Middle frontal gyrus (tissue), 1 donor: ENCODE data around the gene AOX1.
"Not testable (repeated sequence)": the region's sequence is repeated elsewhere in the genome, so short reads cannot be mapped to it uniquely, and the experiment has no call there.

Experiments
- DNase-seq: peaks from one replicate; pipeline ENCODE4 v3.0.0-alpha.2; 2015; ENCODE audit warnings: low spot score; ENCODE audit errors: extremely low spot score

Gene AOX1

DNA sequence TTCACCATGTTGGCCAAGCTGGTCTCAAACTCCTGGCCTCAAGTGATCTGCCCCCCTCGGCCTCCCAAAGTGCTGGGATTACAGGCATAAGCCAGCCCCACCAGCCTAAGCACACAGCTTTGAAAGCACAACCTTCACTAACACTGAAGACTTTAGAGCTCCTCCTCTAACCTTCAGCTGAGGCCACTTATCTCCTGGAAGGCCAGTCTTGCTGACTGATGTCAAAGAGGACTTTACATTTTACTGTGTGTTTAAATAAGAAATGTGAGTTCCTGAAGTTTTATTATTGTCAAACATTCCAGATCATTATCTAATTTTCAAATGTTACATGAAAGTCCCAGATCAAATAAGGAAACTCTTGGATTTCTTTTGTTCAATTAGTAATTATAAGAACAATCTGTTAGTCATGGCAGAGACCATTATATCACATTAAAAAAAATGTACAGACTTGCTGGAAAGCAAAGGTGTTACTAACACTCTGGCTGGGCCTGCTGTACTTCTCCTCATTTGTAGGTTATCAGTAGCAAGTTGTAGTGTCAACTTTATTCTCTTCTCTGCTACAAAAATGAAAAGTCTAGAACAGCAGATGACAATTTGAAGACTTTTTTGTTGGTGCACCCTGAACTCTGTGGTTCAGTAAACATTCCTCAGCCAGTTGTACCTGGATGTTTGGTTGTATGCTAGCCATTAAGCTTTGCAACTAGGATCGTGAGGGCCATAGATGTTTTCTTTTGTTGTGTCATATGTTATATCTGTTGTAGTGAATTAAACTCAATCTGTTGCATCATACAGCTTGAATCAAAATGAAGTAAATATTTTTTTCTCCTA, 80.0 kb downstream of the AOX1 start:
- no peak for DNase-seq

DNA sequence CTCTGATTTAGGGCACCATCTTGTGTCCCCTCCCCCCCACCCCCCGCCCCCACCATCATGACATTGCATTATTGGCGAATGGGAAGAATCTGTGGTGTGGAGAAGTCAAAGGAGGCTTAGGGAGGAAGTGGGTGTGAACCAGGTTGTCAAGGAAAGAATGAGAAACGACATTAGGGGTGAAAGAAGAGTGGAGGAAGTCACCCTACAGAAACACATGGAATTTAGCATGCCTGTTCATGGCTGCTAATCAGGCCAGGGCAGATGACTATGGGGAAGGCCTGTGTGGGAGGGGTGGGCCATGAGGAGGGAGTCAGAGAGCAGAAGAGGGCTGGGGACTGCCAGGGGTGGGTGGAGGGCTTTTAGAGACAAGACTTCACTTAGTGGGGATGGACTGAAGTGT, 81.6 kb downstream of the AOX1 start:
- no peak for DNase-seq

DNA sequence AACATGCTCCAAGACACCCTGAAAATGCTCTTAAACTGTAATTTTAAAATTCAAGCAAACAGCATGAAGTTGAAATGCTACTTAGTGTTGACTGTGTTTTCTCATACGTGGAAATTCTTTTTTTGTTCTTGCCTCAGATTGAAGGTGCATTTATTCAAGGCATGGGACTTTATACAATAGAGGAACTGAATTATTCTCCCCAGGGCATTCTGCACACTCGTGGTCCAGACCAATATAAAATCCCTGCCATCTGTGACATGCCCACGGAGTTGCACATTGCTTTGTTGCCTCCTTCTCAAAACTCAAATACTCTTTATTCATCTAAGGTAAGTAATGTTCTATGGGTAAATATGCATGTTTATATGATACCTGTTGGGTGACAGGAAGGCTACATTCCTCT, 82.7 kb downstream of the AOX1 start:
- no peak for DNase-seq

DNA sequence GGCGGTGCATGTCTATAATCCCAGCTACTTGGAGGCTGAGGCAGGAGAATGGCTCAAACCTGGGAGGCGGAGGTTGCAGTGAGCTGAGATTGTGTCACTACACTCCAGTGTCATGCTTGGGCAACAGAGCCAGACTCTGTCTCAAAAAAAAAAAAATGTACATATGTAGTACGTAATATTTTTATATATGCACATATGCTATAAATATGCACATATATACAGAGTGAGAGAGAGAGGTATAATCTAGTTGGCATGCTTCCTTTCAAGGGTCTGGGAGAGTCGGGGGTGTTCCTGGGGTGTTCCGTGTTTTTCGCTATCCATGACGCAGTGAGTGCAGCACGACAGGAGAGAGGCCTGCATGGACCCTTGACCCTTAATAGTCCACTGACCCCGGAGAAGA, 83.5 kb downstream of the AOX1 start:
- DNase-seq, result no peak

DNA sequence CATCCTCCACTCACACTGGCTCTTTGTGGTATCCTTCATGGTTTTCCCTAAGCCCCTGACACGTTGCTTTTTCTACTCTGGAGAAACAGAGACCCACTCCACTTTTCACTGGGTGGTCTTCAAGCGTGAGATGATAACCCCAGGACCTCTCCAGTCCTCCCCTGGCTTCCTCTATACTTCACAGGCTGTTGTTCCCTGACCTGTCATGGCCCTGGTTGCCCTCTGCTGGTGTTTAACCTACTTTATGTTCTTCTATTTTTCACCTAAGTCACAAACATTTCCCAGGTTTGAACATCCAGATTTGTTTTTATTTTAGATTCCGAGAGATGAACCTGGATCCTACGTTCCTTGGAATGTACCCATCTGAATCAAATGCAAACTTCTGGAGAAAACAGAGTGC, 84.5 kb downstream of the AOX1 start:
- no peak for DNase-seq

DNA sequence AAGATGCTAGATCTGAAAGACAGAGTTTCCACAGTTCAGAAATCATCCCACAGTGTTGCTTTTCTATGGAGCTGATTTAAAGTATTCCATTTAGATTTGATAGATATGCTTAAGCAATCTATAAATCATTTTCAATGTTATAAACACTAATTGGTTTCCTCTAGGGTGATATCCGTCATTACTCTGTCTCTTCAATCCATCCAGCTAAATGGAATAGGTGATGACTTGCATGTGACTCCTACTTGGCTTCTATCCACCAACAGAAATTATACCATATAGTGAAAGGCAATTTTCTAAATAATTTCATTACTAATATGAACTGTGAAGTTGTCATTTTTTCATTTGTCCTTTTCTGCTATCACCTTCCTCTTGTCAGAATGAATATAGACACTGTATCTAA, 84.9 kb downstream of the AOX1 start:
- DNase-seq, result no peak

DNA sequence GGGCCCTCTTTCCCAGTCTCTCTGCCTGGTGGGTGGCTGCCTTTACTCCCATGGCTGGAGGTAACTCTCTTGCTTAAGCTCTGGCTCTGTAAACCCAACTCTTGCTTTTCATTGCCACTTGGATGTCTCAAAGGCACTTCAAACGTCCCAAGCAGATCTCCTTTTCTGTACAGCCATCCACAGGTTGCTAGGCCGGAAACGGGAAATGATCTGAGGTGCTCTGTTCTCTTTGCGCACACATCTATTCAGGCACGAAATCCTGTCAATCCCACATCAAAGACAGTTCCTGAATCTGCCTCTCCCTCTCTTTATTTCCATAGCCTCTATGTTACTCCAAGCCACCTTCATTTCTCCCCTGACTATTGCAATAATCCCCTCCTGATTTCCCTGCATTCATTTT, 87.4 kb downstream of the AOX1 start:
- DNase-seq, result no peak

DNA sequence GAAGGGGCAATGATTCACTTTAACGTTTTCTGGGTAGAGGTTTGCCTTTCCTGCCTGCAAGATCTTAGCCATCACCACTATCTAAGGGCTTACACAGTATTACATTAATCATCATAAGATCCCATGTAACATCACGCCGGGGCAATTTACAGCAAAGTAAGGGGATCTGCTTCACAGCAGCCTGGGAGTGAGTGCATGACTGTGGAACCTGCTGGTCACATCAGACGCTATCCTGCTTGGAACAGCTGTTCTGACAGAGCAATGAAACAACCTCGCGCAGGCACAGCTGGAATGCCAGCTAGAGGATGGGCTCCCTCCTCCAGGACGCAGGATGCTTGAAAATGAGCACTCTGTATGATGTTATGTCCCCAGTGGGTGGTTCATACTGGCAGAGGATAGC, 89.0 kb downstream of the AOX1 start:
- DNase-seq, result no peak

DNA sequence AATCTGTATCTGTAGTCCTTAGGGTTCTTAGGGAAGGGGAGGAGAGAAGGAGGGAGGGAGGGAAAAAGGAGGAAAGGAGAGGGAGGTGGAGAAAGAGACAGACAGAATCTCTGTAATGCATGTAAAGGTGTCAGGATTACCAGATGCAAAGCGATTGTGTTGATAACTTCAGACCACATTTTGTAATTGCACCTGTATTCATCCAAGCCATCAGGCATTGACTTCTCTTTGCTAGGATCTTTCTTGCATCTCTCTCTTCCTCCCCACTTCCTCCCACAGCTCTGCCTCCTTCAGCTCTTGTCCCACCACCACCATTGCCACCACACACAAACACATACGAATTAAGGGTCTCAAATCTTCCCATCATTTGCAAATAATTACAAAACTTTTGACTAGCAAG, 91.4 kb downstream of the AOX1 start:
- DNase-seq, result no peak

DNA sequence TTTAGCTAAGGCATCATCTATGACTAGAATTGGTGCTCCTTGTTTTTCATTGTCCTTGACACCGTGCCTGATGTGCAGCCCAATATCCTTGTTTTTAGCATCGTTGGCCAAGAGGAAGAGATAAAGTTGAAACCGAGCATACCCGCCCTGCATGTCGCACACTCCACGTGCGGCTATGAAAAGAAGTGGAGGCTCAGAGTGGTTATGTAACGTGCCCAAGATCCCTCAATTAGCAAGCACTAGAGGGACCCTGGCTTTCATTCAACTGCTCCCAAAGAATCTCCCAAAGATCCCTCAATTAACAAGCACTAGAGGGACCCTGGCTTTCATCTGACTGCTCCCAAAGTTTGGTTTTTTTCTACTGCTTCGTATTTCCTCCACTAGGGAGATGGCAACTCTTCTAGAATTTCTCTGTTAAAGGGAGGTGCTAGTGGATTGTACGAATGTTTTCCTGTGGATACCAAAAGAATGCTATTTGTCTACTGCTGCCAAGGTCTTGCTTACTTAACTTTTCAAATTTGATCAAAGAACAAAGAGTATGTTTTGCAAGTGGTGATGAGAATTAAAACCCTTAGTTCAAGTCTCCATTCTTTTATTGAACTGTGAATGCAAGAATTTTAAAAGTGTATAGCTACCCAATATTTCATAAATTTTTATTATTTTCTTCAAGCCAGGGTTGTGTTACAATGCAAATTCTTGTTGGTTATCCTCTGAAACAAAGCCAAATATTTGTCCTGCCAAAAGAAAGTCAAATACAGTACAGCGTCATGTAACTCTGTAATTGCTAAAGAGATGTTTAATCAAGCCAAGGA, 92.1 kb downstream of the AOX1 start:
- DNase-seq, result no peak

DNA sequence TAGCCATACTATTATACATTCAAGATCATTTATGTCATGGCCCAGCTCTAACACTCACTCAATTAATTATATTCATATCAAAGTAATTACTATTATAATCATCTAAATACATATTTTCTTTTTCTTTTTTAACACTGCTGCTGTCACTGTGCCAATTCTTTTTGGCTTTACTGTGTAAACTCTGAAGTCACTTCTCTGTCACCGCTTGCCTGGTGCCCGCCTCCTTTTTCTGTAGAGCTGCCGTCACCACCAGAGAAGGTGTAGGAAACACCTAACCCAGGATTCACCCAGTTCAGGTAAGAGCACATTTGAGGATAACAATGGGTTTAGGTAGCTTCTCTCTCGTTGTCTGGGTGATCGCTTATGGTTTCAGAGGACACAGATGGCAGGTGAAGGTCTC, 93.3 kb downstream of the AOX1 start:
- no peak for DNase-seq

DNA sequence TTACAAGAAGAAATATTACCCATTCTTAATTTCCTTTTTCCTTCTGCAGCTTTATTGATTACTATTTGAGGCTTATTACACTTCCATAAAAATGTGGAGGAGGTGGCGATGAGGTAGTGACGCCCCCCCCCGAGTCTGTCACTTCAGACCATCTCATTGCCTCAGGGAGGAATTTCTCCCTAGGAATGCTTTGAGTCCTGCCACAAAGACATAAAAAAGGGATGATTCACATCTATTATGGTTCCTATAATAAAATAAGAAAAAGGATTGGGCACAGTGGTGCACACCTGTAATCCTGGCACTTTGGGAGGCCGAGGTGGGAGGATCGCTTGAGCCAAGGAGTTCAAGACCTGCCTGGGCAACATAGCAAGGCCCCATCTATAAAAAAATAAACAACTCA, 93.7 kb downstream of the AOX1 start:
- no peak for DNase-seq

DNA sequence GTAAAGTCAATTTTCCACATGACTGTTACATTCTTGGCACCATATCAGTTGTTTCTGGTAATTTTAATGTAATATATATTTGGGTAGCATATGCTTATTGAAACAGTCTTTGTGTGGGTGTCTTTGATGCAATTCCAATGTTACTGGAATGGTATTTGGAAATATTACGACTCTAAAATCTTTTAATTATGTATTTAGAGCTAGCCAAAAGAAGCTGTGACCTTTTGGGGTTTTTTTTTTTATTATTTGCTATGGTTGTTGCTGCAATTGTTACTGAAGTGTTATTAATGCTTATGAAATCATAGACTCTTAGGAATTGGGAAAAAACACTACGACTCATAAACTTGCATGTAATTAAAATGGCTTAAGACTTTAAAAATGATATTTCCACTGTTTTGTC, 95.9 kb downstream of the AOX1 start:
- DNase-seq, result no peak

DNA sequence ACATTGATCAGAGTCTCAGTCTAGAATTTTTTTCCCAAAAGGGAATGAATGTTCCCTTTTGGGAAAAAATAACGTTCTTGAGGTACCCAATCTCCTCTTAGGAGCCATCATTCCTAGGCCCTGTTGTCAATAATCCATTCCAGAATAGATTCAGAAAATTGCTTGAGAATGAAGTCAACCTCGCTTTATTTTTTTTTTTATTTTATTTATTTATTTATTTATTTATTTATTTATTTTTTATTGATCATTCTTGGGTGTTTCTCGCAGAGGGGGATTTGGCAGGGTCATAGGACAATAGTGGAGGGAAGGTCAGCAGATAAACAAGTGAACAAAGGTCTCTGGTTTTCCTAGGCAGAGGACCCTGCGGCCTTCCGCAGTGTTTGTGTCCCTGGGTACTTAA, 96.6 kb downstream of the AOX1 start:
- DNase-seq, result not testable (repeated sequence)

DNA sequence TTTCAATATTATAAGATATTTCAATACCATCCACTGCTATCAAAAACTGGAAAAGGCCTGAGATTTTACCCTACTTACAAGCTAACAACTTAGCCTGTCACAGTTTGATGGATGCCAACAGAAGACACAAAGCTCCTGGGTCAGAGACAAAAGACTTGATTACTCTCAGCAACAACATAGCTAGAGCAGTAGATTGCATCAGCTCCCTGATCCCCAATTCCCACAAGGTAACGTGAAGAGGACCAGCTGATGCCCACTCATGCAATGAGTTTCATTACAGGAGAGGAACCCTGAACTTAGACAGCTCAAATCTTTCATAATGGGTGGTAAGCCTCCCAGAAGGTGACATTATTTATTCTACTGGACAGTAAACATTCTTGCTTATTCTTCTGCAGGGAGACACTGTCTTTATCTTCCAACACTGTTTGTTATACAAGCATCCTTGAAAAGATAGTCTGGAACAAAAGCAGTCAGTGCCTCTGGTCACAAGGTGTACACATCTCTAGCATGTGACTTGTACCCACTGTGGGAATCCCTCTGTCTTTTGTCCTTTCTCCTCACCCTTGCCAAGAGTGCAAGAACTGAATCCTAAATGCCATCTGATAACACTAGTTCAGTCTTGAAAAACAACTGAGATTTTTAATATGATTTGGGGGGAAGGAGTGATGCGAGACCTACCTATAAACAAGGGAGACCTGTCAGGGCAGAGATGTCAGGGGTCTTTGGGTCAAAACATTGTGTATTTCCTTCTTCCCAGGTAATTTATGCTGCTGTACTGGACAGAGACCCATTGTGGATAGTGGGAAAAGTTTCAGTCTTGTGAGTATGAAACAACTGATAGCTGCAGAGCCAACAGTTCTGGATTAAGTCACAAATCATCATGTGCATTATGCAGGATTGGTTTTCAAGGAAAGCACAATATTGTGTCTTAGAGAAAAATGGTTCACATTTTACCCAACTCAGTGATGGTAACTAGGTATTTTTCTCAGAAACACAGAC, 102.4 kb downstream of the AOX1 start:
- DNase-seq, result no peak

DNA sequence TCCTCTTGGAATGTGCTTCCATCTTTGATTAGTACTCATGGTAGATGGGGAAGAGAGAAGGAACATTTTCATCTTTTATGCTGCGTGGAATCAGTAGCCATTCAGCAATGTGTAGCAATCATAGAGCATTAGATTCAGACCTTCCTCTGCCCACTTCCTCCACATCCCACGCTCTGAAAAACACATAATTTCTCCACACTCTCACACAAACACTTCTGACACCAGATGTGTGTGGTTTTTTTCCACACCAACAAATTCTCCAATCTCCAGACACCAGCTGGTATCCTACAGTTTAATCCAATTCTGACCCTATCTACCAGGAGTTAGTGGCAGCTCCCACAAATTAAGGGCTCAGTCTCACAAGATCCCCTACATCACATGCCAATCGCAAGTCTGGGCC, 103.3 kb downstream of the AOX1 start:
- no peak for DNase-seq

DNA sequence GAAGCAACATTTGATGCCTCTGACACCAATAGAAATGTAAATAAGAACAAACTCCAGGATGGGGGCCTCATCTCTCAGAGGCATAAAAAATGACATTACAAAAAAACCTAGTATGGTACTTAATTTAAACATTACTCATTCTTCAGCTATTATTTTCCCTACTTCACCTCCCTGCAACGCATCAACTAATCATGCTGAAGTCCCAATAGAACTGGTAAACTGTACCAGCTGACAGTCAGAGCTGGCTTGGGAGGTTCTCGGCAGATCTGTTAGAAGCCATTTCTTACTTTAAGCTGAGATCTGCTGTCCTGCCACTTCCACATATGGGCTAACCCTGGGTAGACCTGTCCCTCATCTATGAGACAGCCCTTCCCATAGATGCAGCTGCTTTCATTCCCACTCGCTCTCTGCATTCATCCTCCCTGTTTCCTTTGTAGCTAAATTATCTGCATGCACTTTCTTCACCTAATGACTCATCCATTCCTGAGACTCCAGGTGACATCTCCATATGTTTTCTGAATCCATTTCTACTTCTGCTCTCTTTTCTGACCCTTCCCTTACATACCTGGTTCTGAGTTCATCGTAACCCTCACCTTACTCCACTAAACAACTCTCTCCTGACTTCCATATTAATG, 108.1 kb downstream of the AOX1 start:
- no peak for DNase-seq

DNA sequence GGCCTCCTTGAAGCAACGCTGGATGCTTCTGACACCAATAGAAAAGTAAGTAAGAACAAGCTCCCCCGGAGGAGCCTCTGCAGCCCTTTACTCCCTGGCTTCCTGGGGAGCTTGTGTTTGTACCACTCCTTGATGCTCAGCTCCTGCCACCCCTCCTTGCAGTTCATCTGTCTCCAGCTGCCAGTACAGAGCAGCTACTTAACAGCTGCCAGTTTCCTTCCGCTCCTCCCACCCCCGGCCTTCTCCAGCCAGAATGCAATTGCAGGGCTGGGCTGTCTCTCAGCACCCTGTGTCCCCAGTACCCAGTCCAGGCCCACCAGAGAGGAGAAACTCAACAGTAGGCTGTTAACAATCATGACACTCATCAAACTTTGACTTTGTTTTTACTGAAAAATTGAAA, 109.4 kb downstream of the AOX1 start:
- DNase-seq, result no peak

DNA sequence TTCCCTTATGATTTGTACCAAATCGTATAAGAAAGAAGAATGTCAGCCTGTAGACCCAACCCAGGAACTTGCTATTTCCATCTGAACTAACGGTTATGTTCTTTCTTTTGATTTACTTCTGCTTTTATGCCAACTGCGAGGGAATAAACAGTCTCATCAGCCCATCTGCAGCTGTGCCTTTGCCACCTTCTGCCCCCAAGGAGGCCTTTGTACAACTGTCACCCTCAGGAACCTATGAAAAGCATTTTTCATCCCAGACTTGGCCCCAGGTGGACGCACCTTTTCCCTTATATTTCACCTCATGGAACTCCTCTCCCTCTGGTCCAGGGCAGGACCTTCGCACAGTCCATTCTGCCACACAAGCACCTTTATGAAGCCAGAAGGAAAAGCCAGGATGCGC, 109.8 kb downstream of the AOX1 start:
- DNase-seq, result no peak

DNA sequence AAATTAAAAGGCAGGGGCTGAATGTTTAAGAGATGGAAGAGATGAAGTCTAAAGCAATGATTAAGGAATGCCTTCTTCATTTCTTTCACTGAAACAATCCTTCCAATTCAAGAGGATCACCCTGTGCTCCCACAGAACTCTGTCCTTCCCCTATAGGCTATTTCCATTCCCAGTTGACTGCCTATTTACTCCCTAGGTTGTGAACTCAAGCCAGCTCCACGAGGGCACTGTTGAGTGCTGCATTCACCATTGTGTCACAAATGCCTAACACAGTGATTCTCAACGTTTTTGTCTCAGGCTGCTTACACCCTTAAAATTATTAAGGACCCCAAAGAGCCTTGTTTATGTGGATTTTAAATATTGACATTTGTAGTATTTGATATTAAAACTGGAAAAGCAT, 112.4 kb downstream of the AOX1 start:
- DNase-seq, result no peak

DNA sequence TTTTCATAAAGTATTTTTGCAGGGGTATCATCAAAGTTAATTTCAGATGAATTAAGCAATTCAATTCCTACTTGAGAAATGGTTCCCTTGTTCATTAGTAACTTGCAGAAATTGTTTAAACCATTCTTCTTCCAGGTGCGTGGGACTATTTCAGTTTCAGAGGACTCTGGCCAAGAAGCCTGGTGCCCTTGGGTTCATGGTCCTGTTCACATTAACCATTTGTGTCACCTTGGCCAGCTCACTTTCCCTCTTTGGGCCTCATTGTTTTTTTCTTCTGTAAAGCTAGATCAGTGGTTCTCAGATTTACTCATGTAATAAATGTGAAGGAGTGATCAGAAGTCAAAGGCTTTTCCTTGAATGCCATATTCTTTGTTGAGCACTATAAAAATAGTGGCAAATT, 113.5 kb downstream of the AOX1 start:
- DNase-seq, result no peak
